ENCODE measurements around the gene PFN1.

DNA sequence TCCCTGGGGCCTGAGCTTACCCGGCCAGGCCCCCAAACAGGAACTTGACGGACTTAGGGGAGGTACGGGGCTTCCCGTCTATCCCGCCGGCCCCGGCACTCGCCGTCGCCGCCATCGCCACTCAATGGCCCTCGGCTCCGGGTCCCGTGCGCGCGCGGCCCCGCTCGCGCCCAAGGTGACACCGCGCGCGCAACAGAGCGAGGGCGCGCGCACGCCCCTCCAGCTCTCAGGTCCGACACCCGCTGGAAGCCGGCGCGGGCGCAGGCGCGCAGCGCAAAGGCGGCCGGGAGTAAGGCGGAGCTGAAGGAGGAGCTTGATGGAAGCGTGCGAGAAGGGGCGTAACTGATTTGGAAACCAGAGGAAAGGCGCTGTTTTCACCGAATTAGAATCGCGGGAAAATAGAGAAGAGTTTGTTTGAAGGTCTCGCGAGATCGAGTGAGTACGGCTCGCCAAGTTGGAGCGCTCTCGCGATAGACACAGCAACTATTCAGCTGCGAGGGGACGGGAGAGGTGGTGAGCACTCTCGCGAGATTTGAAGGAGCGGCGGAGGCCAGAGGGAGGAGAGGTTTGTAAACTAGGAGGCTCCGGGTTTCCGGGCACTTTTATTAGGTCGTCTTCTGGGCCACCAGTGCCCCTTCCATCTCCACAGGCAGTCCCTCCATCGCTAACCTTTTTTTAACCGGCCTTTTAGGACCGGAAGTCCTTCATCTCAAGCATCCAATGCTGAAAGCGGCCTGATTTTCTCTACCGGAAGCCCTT is 8.4 kb downstream of the PFN1 start, which contains the start of the genes RNF167 and SLC25A11:
- TF ChIP-seq YY1 (IDR thresholded peaks at IDR 0.05; ENCODE audit: insufficient read depth, insufficient read length) (no peak), ZNF274 (IDR thresholded peaks at IDR 0.05; ENCODE audit: low read depth, low read length) (no peak), SUZ12 (IDR thresholded peaks at IDR 0.05; ENCODE audit: extremely low read depth, insufficient read depth, insufficient read length) (no peak)

All from NT2/D1 (cell line).